K562 (cell line): ENCODE data around the gene VKORC1. TPM values are rescaled to one million over a fixed set of nuclear protein-coding genes. Genes with fewer than 3 reads are reported as not detected.

ENCODE experiments used
- ATAC-seq: fragments of 200-7000 bp; cut with Tn5 transposase; 3 replicates; pipeline ENCODE4 v1.9.1; 2020; ENCODE audit warnings: moderate library complexity
- BruUV-seq: library from RNA; stranded (reverse); fragments of 400-500 nt; replicated peaks from 2 replicates; lab custom pipeline; 2021; lab: Mats Ljungman, UMichigan
- CTCF ChIA-PET: fragments of 300-600 bp; formaldehyde crosslinking; extraction: SDS; loops from one replicate; lab custom pipeline; 2021; ENCODE audit warnings: low intra/inter-chr PET ratio; lab: Yijun Ruan, JAX
- POLR2A ChIA-PET: fragments of 300-600, 350-650 bp; sonication (Branson Sonifier 250); formaldehyde crosslinking; extraction: SDS; loops from one replicate; lab custom pipeline; 2021; ENCODE audit warnings: antibody characterized with exemption, inconsistent platforms; lab: Yijun Ruan, JAX
- DNase-seq, 4 experiments: peaks; one replicate each; pipeline versions ENCODE4 v3.0.0 to v3.0.0-alpha.2; 2011 to 2018; ENCODE audit warnings: low spot score in 3 of 4, mixed read lengths in 3 of 4; ENCODE audit errors: extremely low read depth in 1 of 4
- FAIRE-seq: peaks from 2 replicates; lab custom pipeline; 2011; peaks lifted over from hg19 to GRCh38; lab: Jason Lieb, UNC
- H2AFZ ChIP-seq: 2 replicates; pipeline ENCODE4 v1.6.0; 2011; ENCODE audit warnings: low read depth, low read length, control low read depth, inconsistent platforms
- H3K27ac ChIP-seq: fragments of 200-600 bp; 3 replicates; pipeline ENCODE4 v1.8.0; 2011; ENCODE audit warnings: low read depth, mild to moderate bottlenecking, control low read depth, inconsistent platforms, low read length, moderate library complexity, mixed read lengths; ENCODE audit errors: extremely low read depth
- H3K27me3 ChIP-seq, 2 experiments: fragments of 300-600 bp in 1 of 2; 2 replicates in 1 of 2; 3 replicates in 1 of 2; pipeline versions ENCODE4 v1.6.0 to v1.8.0; 2011; ENCODE audit warnings: inconsistent platforms in 2 of 2, low read length in 2 of 2, mild to moderate bottlenecking in 1 of 2, mixed read lengths in 1 of 2, moderate library complexity in 1 of 2; ENCODE audit not compliant: control insufficient read depth in 2 of 2, insufficient read depth in 2 of 2
- H3K36me3 ChIP-seq: fragments of 300-600 bp; 3 replicates; pipeline ENCODE4 v1.8.0; 2011; ENCODE audit warnings: mild to moderate bottlenecking, low read length, inconsistent platforms; ENCODE audit not compliant: control insufficient read depth, insufficient read depth
- H3K4me1 ChIP-seq, 2 experiments: fragments of 200-600 bp in 1 of 2; replicated peaks in 1 of 2; 2 replicates in 1 of 2; 3 replicates in 1 of 2; pipeline versions ENCODE4 v1.5.1 to v1.8.0; 2011; ENCODE audit warnings: inconsistent platforms in 2 of 2, low read length in 2 of 2, mild to moderate bottlenecking in 1 of 2, mixed read lengths in 1 of 2, moderate library complexity in 1 of 2; ENCODE audit not compliant: control insufficient read depth in 2 of 2, insufficient read depth in 2 of 2
- H3K4me2 ChIP-seq: 2 replicates; pipeline ENCODE4 v1.6.1; 2011; ENCODE audit warnings: low read length, control low read depth, inconsistent platforms, mixed read lengths; ENCODE audit not compliant: insufficient read depth
- H3K4me3 ChIP-seq: fragments of 200-600 bp; sonication (generic), shearing (Covaris generic); 2 replicates; pipeline ENCODE4 v1.5.1; 2016; ENCODE audit warnings: control low read depth, inconsistent platforms
- H3K79me2 ChIP-seq: fragments of 200-600 bp; 3 replicates; pipeline ENCODE4 v1.8.0; 2011; ENCODE audit warnings: low read length, inconsistent platforms; ENCODE audit not compliant: control insufficient read depth, insufficient read depth
- H3K9ac ChIP-seq, 2 experiments: 2 replicates each; pipeline versions ENCODE4 v1.6.0 to v1.6.1; 2011; ENCODE audit warnings: low read depth in 2 of 2, low read length in 2 of 2, control low read depth in 1 of 2, inconsistent platforms in 1 of 2, mild to moderate bottlenecking in 1 of 2, mixed read lengths in 1 of 2; ENCODE audit not compliant: insufficient read depth in 1 of 2
- H3K9me1 ChIP-seq: one replicate; pipeline ENCODE4 v1.6.0; 2011; ENCODE audit warnings: inconsistent platforms, mild to moderate bottlenecking, low read length, moderate library complexity; ENCODE audit not compliant: control insufficient read depth, insufficient read depth
- H3K9me3 ChIP-seq: replicated peaks from 2 replicates; pipeline ENCODE4 v1.5.1; 2011; ENCODE audit warnings: low read depth, low read length, inconsistent platforms; ENCODE audit not compliant: control insufficient read depth, insufficient read depth
- H4K20me1 ChIP-seq: replicated peaks from 2 replicates; pipeline ENCODE4 v1.6.1; 2011; ENCODE audit warnings: low read length, inconsistent platforms, mixed read lengths; ENCODE audit not compliant: control insufficient read depth, insufficient read depth
- NELFE ChIP-seq: IDR thresholded peaks from 2 replicates; pipeline ENCODE4 v1.6.1; 2011; ENCODE audit warnings: mild to moderate bottlenecking; ENCODE audit not compliant: insufficient read depth, insufficient read length
- NR0B1 ChIP-seq: fragments of 450-650 bp; IDR thresholded peaks from one replicate; pipeline ENCODE4 v1.6.1; 2018; ENCODE audit warnings: mild to moderate bottlenecking, moderate library complexity; ENCODE audit not compliant: partially characterized antibody
- NR1H2 ChIP-seq: sonication (generic); formaldehyde crosslinking; IDR thresholded peaks from 2 replicates; pipeline ENCODE4 v1.4.0; 2020; ENCODE audit warnings: mild to moderate bottlenecking, missing genetic modification reagents
- RBFOX2 ChIP-seq: fragments of 200-400 bp; formaldehyde crosslinking; IDR thresholded peaks from 2 replicates; pipeline ENCODE4 v1.6.1; 2017; ENCODE audit warnings: low read depth, mild to moderate bottlenecking, low read length, moderate library complexity
- ZNF740 ChIP-seq, 3 experiments: fragments of 200-800 bp in 1 of 3; sonication (Bioruptor generic) in 1 of 3; sonication (generic) in 1 of 3; formaldehyde crosslinking in 1 of 3; IDR thresholded peaks; 2 replicates each; pipeline versions ENCODE4 v1.6.1 to v1.8.0; 2016 to 2022; ENCODE audit warnings: mild to moderate bottlenecking in 2 of 3, missing compliant biosample characterization in 2 of 3, missing genetic modification characterization in 2 of 3, missing genetic modification reagents in 1 of 3
- WGBS: fragments of 100-300 bp; shearing (Covaris generic); methylation state at CpG from one replicate; pipeline ENCODE4 v1.1.6; 2016; ENCODE audit warnings: low coverage, mixed read lengths; ENCODE audit not compliant: insufficient coverage; ENCODE audit errors: missing lambda C conversion rate; 5-methylcytosine and 5-hydroxymethylcytosine counted together
- in situ Hi-C: fragments of 300-500 bp; cut with MboI; formaldehyde crosslinking; loops from 4 replicates; pipeline ENCODE4 v1.15.0; 2018; ENCODE audit warnings: inconsistent platforms, mixed read lengths
- intact Hi-C: fragments of 100-400 bp; cut with micrococcal nuclease; formaldehyde crosslinking; loops from 2 replicates; pipeline ENCODE4 v1.14.2; 2022
- polyA plus RNA-seq, 8 experiments: library from polyadenylated mRNA; depleted of rRNA in 4 of 8; stranded (reverse) in 5 of 8; unstranded in 3 of 8; fragments of >200 nt; fragmentation: Nextera tagmentation in 2 of 8; fragmentation: Illumina TruSeq in 1 of 8; extraction: Ambion mirVana in 2 of 8; extraction: Trizol in 1 of 8; gene quantifications; 2 replicates each; pipeline versions ENCODE4 v1.2.1 to v1.2.3, GENCODE V29; 2011 to 2014; ENCODE audit warnings: inconsistent platforms in 1 of 8, missing spikeins in 1 of 8
- total RNA-seq, 7 experiments: library from RNA; depleted of rRNA in 6 of 7; stranded (reverse); fragments of >200 nt in 6 of 7; fragmentation: Illumina TruSeq in 2 of 7; extraction: Trizol in 2 of 7; gene quantifications; 2 replicates each; pipeline versions ENCODE4 v1.2.1 to v1.2.3, GENCODE V29; 2011 to 2021; ENCODE audit warnings: low replicate concordance in 1 of 7

The VKORC1 gene
- total and polyA plus RNA-seq, 9 of the 15 experiments (the other 6 are each of a cell fraction or from before 2014, with no cell fraction given): 30.0 to 119 (median 62.1) TPM

DNA sequence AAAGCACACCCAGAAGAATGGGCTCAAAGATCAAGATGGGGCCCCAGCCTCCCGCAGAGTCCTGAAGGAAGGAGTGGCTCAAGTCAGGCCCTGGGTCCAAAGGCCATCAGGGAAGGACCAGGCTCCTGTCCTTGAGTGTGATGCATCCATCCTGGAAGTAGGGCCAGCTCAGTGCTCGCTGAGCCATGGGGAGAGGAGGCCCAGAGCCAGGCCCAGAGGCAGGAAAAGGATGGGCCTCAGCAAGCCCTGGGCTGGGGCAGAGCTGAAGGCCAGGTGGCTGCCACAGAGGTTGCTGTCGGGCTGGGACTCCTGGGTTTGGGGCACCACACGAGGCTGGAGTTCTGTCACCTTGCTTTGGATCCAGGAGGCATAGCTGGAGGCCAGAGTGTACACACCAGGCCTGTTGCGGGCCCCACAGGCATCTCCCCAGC, 37.3 kb upstream of the VKORC1 start:
- POLR2A ChIA-PET: interaction anchor here (0.9 to 2.4 kb wide), 4 partner anchors 9 to 51 kb away, joined by 3 to 9 read pairs (median 4); partner anchors contain the start of gene FUS
- H3K4me1 ChIP-seq: peaks cover 50 to 97% of the 10 kb centered on the region in 2 experiments
- no peak overlapping the region for H3K9ac ChIP-seq
- TF ChIP-seq RBFOX2 (0 out of 2 replicates have a peak, but pooled peaks have one; percentile 27), NR1H2 (CRISPR knock-in tag) (no peak)
- TF ChIP-seq, all 486 proteins: peak for 1
- Histone ChIP-seq H3K27me3 (no peaks in the 10 kb centered on the region), H3K9me3 (no peaks in the 10 kb centered on the region), H4K20me1 (no peaks in the 10 kb centered on the region), H3K79me2 (no peaks in the 10 kb centered on the region), H3K27ac (no peak overlapping the region), H3K4me2 (no peak overlapping the region), H2AFZ (no peak overlapping the region), H3K9me1 (no peaks in the 10 kb centered on the region), H3K36me3 (peaks cover 49% of the 10 kb centered on the region; the same call in 2 of the 3 replicates), H3K4me3 (no peak overlapping the region)
- no peak for ATAC-seq
- no peak for FAIRE-seq
- CTCF ChIA-PET: no interaction called here
- in situ Hi-C loops: no loop called here
- intact Hi-C loops: no loop called here
- no TSS peak for BruUV-seq
- WGBS: 71% methylated on average over 5 of the region's 5 CpGs
- DNase-seq: no peak

- Histone ChIP-seq H2AFZ (no peak overlapping the region), H3K79me2 (no peaks in the 10 kb centered on the region), H3K27me3 (no peaks in the 10 kb centered on the region), H3K4me2 (no peak overlapping the region), H3K27ac (no peak overlapping the region), H3K36me3 (peaks cover 52% of the 10 kb centered on the region; the same call in 2 of the 3 replicates), H3K9me1 (no peaks in the 10 kb centered on the region), H3K4me3 (no peak overlapping the region), H4K20me1 (no peaks in the 10 kb centered on the region), H3K9ac (no peak overlapping the region), H3K4me1 (peaks cover 50 to 94% of the 10 kb centered on the region in 2 experiments), H3K9me3 (no peaks in the 10 kb centered on the region)
- 92% methylated on average over 10 of the region's 11 CpGs for WGBS
- no TSS peak for BruUV-seq
- ATAC-seq (no peak), DNase-seq (no peak), FAIRE-seq (no peak)
- CTCF ChIA-PET: no interaction called here
- in situ Hi-C loops: no loop called here
- intact Hi-C loops: no loop called here
- POLR2A ChIA-PET: interaction anchor here (0.7 to 2.4 kb wide), 6 partner anchors 9 to 51 kb away, joined by 3 to 9 read pairs (median 4); partner anchors contain the start of genes FUS and KAT8
- no peak for TF ChIP-seq NELFE
- no peak for TF ChIP-seq ZNF740 (CRISPR knock-in tag; IDR thresholded peaks at IDR 0.05)
- TF ChIP-seq ZNF740 (tag; IDR thresholded peaks at IDR 0.05): no peak
- 0 out of 2 replicates have a peak, but pooled peaks have one; percentile 2 for TF ChIP-seq RBFOX2
- TF ChIP-seq NR0B1: no peak
Observed at GRCh38 chr16:31131416-31131815, 36.8 kb upstream of the VKORC1 start.
